ENCODE measurements around the gene GYS2. TPM values are rescaled to one million over a fixed set of nuclear protein-coding genes. Genes with fewer than 3 reads are reported as not detected.
A peak's percentile ranks its signal among the peaks of the same experiment; 100 is the strongest.

The GYS2 gene
- total and polyA plus RNA-seq, 9 donors, result 0.12 TPM; not detected in 8

DNA sequence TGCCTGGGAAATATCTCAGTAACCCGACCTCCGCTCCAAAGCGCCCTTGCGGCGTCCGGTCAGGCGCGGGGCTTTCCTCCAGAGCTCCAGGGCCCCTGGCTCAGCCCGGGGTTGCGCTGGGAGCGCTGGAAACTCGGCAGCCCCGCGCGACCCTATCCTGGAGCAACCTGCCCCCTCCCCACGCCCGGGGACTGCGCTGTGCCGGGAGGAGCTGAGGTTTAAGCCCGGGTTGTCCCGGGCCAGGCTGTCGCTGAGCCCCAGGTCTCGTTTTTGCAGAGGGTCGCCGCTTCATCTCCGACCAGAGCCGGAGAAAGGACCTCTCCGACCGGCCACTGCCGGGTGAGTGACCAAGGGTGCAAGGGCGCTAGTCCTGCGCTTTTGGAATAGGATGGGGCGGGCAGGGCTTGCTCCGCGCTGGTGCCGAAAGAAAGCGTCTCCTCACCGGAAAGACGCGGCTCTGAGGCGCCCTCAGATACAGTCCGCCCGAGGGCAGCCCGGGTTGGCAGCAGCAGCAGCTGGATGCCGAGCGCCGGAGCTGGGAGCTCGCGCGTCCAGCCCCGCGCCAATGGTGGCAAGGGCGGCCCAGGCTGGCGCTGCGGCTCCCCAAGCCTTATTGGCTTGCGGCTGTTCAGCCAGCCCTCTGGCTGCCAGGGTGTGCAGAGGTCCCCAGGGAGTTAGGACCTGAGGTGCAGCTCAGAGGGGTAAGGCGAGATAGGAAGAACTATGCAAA is 77.0 kb downstream of the GYS2 start:
- Histone ChIP-seq H3K27ac (no peak overlapping the region), H3K4me1 (ENCODE audit: insufficient read depth) (no peaks in the 10 kb centered on the region)
- intact Hi-C loops (cut with DNase I), result no loop called here

DNA sequence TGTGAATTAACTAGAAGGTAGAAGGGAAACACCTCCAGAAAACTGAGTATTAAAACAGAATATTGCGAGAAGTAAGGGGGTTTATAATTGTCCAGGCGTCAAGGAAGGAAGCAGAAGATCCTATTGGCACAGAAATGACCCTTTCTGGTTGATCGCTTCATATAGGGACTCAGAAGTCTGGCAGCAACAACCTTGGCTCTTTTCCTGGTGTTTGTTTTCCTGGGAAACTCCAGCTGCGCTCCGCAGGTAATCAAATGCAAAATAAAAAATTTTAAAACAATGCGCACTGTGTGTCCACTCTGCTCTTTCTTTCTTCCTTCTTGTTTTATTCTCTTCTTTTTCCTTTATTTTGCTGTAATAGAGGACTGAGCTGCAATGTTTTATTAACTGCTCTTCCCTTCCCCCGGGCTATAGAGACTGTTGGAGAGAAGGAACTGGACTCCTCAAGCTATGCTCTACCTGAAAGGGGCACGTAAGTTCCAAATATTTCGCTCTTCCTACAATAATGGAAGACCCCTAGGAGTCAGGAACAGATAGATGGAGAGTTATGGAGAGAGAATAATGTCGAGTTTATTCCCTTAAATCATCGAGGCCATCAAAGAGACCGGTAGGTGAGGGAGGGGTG is 77.8 kb downstream of the GYS2 start:
- TF ChIP-seq POLR2A (IDR thresholded peaks at IDR 0.05) (no peak), EP300 (IDR thresholded peaks at IDR 0.05) (no peak)
- TF ChIP-seq, protein P1, sequence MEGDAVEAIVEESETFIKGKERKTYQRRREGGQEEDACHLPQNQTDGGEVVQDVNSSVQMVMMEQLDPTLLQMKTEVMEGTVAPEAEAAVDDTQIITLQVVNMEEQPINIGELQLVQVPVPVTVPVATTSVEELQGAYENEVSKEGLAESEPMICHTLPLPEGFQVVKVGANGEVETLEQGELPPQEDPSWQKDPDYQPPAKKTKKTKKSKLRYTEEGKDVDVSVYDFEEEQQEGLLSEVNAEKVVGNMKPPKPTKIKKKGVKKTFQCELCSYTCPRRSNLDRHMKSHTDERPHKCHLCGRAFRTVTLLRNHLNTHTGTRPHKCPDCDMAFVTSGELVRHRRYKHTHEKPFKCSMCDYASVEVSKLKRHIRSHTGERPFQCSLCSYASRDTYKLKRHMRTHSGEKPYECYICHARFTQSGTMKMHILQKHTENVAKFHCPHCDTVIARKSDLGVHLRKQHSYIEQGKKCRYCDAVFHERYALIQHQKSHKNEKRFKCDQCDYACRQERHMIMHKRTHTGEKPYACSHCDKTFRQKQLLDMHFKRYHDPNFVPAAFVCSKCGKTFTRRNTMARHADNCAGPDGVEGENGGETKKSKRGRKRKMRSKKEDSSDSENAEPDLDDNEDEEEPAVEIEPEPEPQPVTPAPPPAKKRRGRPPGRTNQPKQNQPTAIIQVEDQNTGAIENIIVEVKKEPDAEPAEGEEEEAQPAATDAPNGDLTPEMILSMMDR (IDR thresholded peaks at IDR 0.05), result no peak
- no peak overlapping the region for H3K4me3 ChIP-seq
- no peaks in the 10 kb centered on the region for H3K27me3 ChIP-seq
- intact Hi-C loops (cut with DNase I), result no loop called here
- no peaks in the 10 kb centered on the region for H3K9me3 ChIP-seq
- WGBS, 3 donors, result 37 to 40% (median 40%) methylated on average over 12 of the region's 12 CpGs
- no peak for DNase-seq
- no peak overlapping the region for H3K27ac ChIP-seq
- H3K4me1 ChIP-seq (ENCODE audit: insufficient read depth), result no peaks in the 10 kb centered on the region
- no peaks in the 10 kb centered on the region for H3K36me3 ChIP-seq

More for the DNA sequence above, 77.0 kb downstream of the GYS2 start:
- TF ChIP-seq, protein P1 (IDR thresholded peaks at IDR 0.05), result no peak
- no peak for TF ChIP-seq POLR2A (IDR thresholded peaks at IDR 0.05)
- TF ChIP-seq EP300 (IDR thresholded peaks at IDR 0.05), result no peak
- Histone ChIP-seq H3K27me3 (no peaks in the 10 kb centered on the region), H3K4me3 (peak overlapping the region; percentile 37), H3K36me3 (no peaks in the 10 kb centered on the region), H3K9me3 (no peaks in the 10 kb centered on the region)
- 0 to 1% (median 0%) methylated on average over 55 to 57 of the region's 57 CpGs for WGBS, 3 donors
- peak in 3 of 5 donors; percentile 23 to 37 (median 24) for DNase-seq

DNA sequence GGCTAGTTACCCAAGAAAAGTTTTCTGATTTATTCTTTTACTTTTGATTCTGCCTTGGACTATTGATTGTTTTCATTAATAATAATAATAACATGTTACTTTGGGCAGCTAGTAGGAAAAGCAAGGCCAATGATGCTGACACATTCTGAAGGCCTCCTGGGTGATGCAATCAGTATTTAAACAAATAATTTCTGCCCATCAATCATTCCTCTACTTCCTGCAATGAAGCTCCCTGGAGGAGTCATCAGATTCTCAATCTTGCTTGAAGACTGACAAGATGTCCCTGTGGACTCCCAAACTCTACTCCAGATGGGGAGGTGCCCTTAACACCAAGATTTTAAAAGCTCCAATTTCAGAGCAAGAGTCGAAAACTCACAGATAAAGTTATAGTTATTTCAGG is 78.6 kb downstream of the GYS2 start, which contains the start of gene SPX:
SPX (plus strand) TSS at position 244 of the 400 bp plus-strand sequence. CDS start 177 bp downstream, outside the sequence.
- H3K27me3 ChIP-seq, result no peaks in the 10 kb centered on the region
- TF ChIP-seq, protein P1 (IDR thresholded peaks at IDR 0.05), result no peak
- TF ChIP-seq POLR2A (IDR thresholded peaks at IDR 0.05) (no peak), EP300 (IDR thresholded peaks at IDR 0.05) (no peak)
- no peaks in the 10 kb centered on the region for H3K36me3 ChIP-seq
- H3K27ac ChIP-seq, result no peak within 1 kb of the TSS
- H3K9me3 ChIP-seq, result no peaks in the 10 kb centered on the region
- intact Hi-C loops (cut with DNase I), result no loop called here
- no peak within 1 kb of the TSS for H3K4me3 ChIP-seq
- 94 to 98% (median 96%) methylated on average over 1 of the region's 1 CpG for WGBS, 3 donors
- DNase-seq, result no peak
- no peaks in the 10 kb centered on the region for H3K4me1 ChIP-seq (ENCODE audit: insufficient read depth)

DNA sequence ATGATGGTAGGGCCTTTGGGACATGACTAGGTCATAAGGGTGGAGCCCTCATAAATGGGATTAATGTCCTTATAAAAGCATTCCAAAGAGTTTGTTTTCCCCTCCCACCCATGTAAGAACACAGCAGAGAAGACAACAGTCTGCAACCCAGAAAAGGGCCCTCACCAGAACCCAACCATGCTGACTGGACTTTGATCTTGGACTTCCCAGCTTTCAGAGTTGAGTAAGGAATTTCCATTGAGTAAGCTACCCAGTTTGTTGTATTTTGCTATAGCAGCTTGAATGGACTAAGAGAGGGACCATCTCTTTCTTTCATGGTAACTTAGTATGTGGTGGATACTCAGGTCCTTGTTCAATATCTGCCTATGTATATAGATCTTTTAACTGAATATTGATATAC is 81.5 kb downstream of the GYS2 start:
- Histone ChIP-seq H3K36me3 (no peaks in the 10 kb centered on the region), H3K27me3 (no peaks in the 10 kb centered on the region), H3K9me3 (no peaks in the 10 kb centered on the region), H3K4me3 (no peak overlapping the region), H3K27ac (no peak overlapping the region), H3K4me1 (ENCODE audit: insufficient read depth) (no peaks in the 10 kb centered on the region)
- intact Hi-C loops (cut with DNase I), result no loop called here
- no peak for DNase-seq
- TF ChIP-seq EP300 (IDR thresholded peaks at IDR 0.05) (no peak), POLR2A (IDR thresholded peaks at IDR 0.05) (no peak)
- TF ChIP-seq, protein P1 (IDR thresholded peaks at IDR 0.05), result no peak
